OCI-LY3 (cell line): Measurements from ENCODE around the gene IL17RA.

Source experiments
- H2AFZ ChIP-seq: fragments of 200-600, 300-600 bp; shearing (Covaris generic); 2 replicates; pipeline ENCODE4 v1.6.0; 2014; ENCODE audit warnings: antibody characterized with exemption, low read depth, low read length
- H3K27ac ChIP-seq: fragments of 200-600, 300-600 bp; sonication (generic); 2 replicates; pipeline ENCODE4 v1.5.1; 2014; ENCODE audit warnings: mild to moderate bottlenecking, low read length, moderate library complexity, mixed read lengths
- H3K27me3 ChIP-seq: fragments of 200-600, 300-600 bp; sonication (generic); 2 replicates; pipeline ENCODE4 v1.6.1; 2014; ENCODE audit warnings: low read depth, low read length, mixed read lengths
- H3K36me3 ChIP-seq: fragments of 200-600, 300-600 bp; sonication (generic); replicated peaks from 2 replicates; pipeline ENCODE3; 2014; ENCODE audit warnings: low read depth, low read length, mixed read lengths
- H3K4me1 ChIP-seq: fragments of 300-600, 200-600 bp; sonication (generic); 2 replicates; pipeline ENCODE4 v1.6.1; 2014; ENCODE audit warnings: low read length, mixed read lengths
- H3K4me2 ChIP-seq: fragments of 200-600, 300-600 bp; sonication (generic); 2 replicates; pipeline ENCODE4 v1.6.1; 2014; ENCODE audit warnings: low read length, mixed read lengths
- H3K4me3 ChIP-seq: fragments of 300-600, 200-600 bp; sonication (generic); 2 replicates; pipeline ENCODE4 v1.5.1; 2014; ENCODE audit warnings: antibody characterized with exemption, mild to moderate bottlenecking, low read length, moderate library complexity
- H3K79me2 ChIP-seq: fragments of 300-600, 200-600 bp; shearing (Covaris generic); 2 replicates; pipeline ENCODE4 v1.6.1; 2014; ENCODE audit warnings: mild to moderate bottlenecking, low read length, mixed read lengths
- H3K9ac ChIP-seq: fragments of 300-600, 200-600 bp; shearing (Covaris generic); 2 replicates; pipeline ENCODE4 v1.6.0; 2014; ENCODE audit warnings: mild to moderate bottlenecking, low read length, moderate library complexity
- H3K9me3 ChIP-seq: fragments of 200-600, 300-600 bp; shearing (Covaris generic); 2 replicates; pipeline ENCODE4 v1.6.1; 2014; ENCODE audit warnings: low read length, mixed read lengths; ENCODE audit not compliant: insufficient read depth
- H4K20me1 ChIP-seq: fragments of 200-600, 300-600 bp; sonication (generic); 2 replicates; pipeline ENCODE4 v1.6.1; 2016; ENCODE audit warnings: low read length, mixed read lengths; ENCODE audit not compliant: insufficient read depth
- EZH2phosphoT487 ChIP-seq: fragments of 200-600 bp; shearing (Covaris generic); IDR thresholded peaks from 2 replicates; pipeline ENCODE4 v1.6.1; 2018; ENCODE audit warnings: antibody characterized with exemption, mixed run types, low read depth
- TF ChIP-seq, protein P1 (sequence below): fragments of 200-600, 300-600 bp; sonication (generic); IDR thresholded peaks from 2 replicates; pipeline ENCODE4 v1.5.1; 2014; ENCODE audit warnings: antibody characterized with exemption, low read length, low read depth

IL17RA gene

DNA sequence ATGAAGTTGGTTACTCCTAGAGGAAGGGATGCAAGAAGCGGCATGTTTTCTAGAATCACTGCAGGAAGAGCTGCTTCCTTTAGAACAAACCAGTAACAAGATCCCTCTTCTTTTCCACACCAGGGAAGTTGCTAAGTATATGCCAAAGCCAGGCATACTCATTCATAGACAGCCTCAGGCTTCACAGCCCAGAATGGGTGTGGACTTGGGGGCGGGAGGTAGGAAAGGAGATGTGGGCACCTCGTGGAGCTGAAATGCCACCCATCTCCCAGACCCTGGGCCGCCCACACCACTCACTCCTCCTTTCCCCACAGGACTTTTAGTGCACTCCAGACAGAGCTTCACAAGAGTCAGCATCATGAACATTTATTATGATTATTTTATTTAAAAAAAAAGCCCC lies 52.4 kb downstream of the IL17RA start:
- H3K79me2 ChIP-seq: peaks cover 5% of the 10 kb centered on the region; the same call in 1 of the 2 replicates
- no peak overlapping the region for H3K9ac ChIP-seq
- no peaks in the 10 kb centered on the region for H4K20me1 ChIP-seq
- H3K36me3 ChIP-seq: peaks cover 44% of the 10 kb centered on the region
- no peak overlapping the region for H3K27ac ChIP-seq
- no peaks in the 10 kb centered on the region for H3K9me3 ChIP-seq
- TF ChIP-seq, protein P1, sequence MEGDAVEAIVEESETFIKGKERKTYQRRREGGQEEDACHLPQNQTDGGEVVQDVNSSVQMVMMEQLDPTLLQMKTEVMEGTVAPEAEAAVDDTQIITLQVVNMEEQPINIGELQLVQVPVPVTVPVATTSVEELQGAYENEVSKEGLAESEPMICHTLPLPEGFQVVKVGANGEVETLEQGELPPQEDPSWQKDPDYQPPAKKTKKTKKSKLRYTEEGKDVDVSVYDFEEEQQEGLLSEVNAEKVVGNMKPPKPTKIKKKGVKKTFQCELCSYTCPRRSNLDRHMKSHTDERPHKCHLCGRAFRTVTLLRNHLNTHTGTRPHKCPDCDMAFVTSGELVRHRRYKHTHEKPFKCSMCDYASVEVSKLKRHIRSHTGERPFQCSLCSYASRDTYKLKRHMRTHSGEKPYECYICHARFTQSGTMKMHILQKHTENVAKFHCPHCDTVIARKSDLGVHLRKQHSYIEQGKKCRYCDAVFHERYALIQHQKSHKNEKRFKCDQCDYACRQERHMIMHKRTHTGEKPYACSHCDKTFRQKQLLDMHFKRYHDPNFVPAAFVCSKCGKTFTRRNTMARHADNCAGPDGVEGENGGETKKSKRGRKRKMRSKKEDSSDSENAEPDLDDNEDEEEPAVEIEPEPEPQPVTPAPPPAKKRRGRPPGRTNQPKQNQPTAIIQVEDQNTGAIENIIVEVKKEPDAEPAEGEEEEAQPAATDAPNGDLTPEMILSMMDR: no peak
- TF ChIP-seq EZH2phosphoT487: no peak
- no peaks in the 10 kb centered on the region for H3K27me3 ChIP-seq
- no peak overlapping the region for H2AFZ ChIP-seq
- H3K4me3 ChIP-seq: no peak overlapping the region
- H3K4me2 ChIP-seq: no peak overlapping the region
- H3K4me1 ChIP-seq: peaks cover 2% of the 10 kb centered on the region

DNA sequence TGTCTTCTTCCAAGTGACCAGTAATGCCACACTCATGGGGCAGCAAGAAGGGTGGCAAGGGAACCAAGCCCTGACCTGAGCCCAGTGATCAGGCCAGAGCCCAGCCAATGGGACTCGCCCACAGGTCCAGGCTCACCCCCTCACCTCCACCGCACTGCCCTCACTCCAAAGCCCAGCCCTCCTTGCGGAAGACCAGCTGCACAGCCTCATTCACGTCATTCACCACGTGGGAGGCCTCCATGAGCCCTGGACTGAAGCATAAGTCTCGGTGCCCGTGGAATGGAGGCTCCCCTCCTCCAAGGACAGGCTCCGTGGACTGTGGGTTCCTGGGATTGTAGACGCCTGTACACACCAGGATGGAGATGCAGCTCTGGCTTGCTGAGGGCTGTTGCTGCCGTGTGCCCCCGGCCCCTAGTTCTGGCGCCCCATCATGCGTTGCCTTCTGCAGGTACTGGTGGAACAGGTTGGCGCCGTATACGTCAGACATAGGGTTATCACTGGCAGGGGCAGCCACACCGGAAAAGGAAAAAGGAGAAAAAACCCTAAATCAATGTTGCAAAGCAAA lies 53.1 kb downstream of the IL17RA start:
- no peak overlapping the region for H3K27ac ChIP-seq
- H2AFZ ChIP-seq: no peak overlapping the region
- no peak overlapping the region for H3K9ac ChIP-seq
- TF ChIP-seq EZH2phosphoT487: no peak
- TF ChIP-seq, protein P1: no peak
- H3K4me1 ChIP-seq: no peaks in the 10 kb centered on the region
- H3K4me2 ChIP-seq: no peak overlapping the region
- H3K79me2 ChIP-seq: peaks cover 5% of the 10 kb centered on the region; the same call in 1 of the 2 replicates
- H3K27me3 ChIP-seq: no peaks in the 10 kb centered on the region
- no peaks in the 10 kb centered on the region for H4K20me1 ChIP-seq
- no peaks in the 10 kb centered on the region for H3K9me3 ChIP-seq
- H3K4me3 ChIP-seq: no peak overlapping the region
- peaks cover 52% of the 10 kb centered on the region for H3K36me3 ChIP-seq

DNA sequence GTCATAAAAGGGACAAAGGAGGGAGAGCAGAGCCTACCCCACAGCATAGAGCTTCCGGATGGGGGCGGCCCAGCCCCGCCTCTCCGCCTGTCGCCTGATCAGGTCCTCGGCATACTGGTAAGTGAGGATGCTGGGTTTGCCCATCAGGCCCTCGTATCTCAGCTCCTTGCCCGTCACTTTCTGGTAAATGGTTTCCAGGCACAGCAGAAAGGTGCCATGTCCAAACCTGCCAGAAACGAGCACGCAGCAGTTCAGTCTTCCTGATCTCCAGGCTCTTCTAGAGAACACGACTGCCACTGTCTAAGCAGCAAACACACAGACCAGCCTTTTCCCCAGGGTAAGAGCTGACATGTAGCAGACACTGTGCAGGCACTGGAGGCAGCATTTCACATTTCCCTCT lies 53.7 kb downstream of the IL17RA start:
- H3K27me3 ChIP-seq: no peaks in the 10 kb centered on the region
- no peak overlapping the region for H3K9ac ChIP-seq
- TF ChIP-seq EZH2phosphoT487: no peak
- TF ChIP-seq, protein P1: no peak
- no peaks in the 10 kb centered on the region for H3K4me1 ChIP-seq
- H3K4me2 ChIP-seq: no peak overlapping the region
- H3K36me3 ChIP-seq: peaks cover 58% of the 10 kb centered on the region
- H2AFZ ChIP-seq: no peak overlapping the region
- H3K79me2 ChIP-seq: peaks cover 5% of the 10 kb centered on the region; the same call in 1 of the 2 replicates
- no peak overlapping the region for H3K27ac ChIP-seq
- H4K20me1 ChIP-seq: no peaks in the 10 kb centered on the region
- no peaks in the 10 kb centered on the region for H3K9me3 ChIP-seq
- H3K4me3 ChIP-seq: no peak overlapping the region

DNA sequence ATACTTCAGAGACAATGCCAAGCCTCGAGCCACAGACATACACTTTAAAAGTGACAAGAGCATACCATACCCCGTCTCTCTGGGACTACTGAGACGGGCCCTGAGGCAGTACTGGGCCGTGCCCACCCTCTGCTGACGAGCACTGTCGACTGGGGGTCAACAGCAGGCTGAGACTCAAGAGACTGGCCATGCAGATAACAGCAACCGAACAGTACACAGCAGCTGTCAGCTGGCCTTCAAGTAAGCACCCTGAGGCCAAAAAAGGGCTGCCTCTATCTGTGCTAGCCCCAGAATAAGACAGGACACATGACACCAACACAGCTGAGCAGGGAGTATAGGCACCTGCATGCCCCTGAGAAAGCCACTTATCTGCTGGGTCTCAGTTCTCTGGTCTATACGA lies 55.2 kb downstream of the IL17RA start:
- Histone ChIP-seq H3K27me3 (no peaks in the 10 kb centered on the region), H2AFZ (no peak overlapping the region), H3K36me3 (peaks cover 67% of the 10 kb centered on the region), H3K4me1 (no peaks in the 10 kb centered on the region), H3K4me2 (no peak overlapping the region), H3K4me3 (no peak overlapping the region), H3K79me2 (peaks cover 7% of the 10 kb centered on the region; the same call in 1 of the 2 replicates), H3K9me3 (no peaks in the 10 kb centered on the region), H3K27ac (no peak overlapping the region), H4K20me1 (no peaks in the 10 kb centered on the region; the same call in 1 of the 2 replicates), H3K9ac (no peak overlapping the region)
- TF ChIP-seq EZH2phosphoT487: no peak
- TF ChIP-seq, protein P1: no peak
